Measurements from ENCODE around the gene ZBTB7C.

Gene ZBTB7C

DNA sequence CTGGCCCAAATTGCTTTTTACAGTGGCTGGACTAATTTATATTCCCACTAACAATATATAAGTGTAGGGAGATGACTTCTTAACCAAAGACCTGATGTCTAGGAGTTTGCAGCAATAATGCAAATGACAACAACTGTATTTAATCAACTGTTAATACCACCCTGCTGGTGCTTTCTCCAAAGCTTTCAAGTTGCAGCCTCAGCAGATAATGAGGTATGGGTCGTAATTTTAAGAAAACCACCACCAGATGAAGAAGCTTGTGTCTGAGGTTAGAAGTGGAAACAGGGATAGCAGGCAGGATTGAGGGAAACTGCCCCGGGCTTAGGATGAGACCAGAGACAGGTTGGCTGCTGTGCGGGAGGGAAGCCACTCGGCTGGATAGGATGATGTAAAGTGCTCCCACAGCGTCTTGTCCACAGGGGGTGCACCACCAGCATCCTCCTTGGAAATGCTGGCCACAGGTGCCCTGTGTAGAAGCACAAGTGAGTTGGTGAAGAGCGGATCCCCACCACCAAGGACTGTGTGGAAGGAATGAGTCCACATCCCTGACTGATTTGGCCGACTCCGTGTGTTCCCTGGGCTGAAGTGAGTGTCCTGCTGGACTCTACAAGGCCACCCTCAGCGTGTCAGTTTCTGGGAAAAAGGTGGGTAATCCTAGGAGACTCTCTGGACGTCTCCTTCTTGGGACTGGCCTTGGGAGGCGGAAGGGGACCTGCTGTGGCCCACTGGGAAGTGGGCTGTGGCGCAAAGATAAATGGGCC, 402.6 kb downstream of the ZBTB7C start:
- DNase-seq: no peak

DNA sequence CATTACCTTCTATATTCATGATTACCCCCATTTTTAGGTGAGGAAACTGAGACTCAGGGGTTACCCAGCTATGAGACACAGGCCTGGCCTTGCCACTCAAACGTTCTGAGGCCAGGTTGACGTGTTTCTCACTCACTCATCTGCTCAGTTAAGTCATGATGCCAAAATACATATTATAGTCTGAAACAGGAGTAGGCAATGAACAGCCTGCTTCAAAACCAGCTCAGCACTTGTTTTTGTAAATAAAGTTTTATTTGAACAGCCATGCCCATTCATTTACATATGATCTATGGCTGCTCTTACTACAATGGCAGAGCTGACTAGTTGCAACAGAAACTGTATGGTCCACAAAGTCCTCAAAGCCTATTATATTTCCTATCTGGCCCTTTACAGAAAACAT, 404.6 kb downstream of the ZBTB7C start:
- no peak for DNase-seq

DNA sequence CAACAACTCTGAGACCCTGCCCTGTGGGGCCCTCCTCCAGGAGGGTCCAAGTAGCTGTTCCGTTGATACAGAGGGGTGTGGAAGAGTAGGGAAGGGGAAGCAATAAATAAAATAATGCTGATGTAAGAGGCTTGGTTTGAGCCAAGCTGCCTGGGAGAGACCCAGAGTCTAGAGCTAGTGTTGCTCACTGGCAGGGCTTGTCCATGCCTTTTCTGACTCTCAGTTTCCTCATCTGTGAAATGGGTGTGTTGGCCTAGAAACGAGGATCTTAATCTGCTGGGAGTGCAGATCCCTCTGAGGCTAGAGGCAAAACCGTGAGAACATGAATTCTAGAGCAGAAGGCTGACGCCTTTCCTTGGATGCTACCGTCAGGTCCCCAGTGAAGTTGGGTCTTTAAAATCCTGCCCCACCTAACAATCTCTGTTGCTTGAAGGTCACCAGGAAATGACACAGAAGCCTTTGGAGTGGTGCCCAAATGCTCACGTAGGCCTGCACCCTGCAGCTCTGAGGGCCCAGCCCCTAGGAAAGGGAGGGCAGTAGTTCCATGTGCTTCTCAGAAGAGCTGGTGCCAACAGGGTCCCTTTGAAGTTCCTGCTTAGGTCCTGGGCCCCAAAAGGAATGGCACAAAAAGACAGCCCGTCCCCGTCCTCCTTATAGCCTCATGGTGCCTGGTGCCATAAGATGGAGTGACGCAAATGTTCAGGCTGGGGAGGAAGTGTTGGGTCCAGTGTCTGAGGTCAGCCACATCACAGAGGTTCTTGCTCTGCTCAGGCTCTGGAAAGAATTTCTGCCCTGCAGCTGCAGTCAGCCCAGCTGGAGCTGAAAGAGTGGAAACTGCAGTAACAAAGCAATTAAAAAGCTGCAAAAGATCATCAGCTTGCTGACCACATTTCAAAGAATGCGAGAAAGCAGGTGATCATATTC, 405.5 kb downstream of the ZBTB7C start:
- no peak for DNase-seq

DNA sequence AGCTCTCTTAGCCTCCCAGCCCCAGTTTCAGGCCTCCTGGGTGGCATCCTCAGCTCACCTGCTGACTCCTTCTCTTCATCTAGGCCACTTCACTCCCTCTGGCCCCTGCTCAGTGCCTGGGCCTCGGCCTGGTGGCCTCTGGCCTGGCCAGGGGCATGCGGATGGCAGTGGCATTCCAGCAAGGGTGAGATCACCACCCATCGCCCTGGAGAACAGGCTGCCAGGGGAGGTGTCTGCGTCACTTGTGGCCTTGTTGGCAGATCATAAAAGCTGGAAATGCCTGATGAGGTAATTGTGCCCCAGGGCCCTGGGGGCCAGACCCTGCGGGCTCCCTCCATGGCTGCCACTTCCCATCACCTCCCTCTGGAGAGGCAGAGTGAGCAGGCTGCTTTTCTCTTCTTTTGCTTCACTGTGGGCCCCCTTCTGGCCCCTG, 406.2 kb downstream of the ZBTB7C start:
- no peak for DNase-seq

DNA sequence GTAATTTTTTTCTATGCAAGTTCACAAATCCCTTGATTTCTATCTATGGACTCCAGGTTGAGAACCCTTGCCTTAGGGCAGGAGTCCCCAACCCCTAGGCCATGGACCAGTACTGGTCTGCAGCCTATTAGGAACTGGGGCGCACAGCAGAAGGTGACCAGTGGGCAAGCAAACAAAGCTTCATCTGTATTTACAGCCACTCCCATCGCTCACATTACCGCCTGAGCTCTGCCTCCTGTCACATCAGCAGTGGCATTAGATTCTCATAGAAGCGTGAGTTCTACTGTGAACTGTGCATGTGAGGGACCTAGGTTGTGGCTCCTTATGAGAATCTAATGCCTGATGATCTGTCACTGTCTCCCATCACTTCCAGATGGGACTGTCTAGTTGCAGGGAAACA, 408.5 kb downstream of the ZBTB7C start:
- DNase-seq: no peak

GRCh38 chr18:47999801-48000248, 409.4 kb downstream of the ZBTB7C start:
- no peak for DNase-seq

GRCh38 chr18:47997338-47997780, 411.8 kb downstream of the ZBTB7C start:
- DNase-seq: no peak

GRCh38 chr18:47996091-47996541, 413.1 kb downstream of the ZBTB7C start:
- no peak for DNase-seq

GRCh38 chr18:47995654-47996053, 413.5 kb downstream of the ZBTB7C start:
- DNase-seq: no peak

DNA sequence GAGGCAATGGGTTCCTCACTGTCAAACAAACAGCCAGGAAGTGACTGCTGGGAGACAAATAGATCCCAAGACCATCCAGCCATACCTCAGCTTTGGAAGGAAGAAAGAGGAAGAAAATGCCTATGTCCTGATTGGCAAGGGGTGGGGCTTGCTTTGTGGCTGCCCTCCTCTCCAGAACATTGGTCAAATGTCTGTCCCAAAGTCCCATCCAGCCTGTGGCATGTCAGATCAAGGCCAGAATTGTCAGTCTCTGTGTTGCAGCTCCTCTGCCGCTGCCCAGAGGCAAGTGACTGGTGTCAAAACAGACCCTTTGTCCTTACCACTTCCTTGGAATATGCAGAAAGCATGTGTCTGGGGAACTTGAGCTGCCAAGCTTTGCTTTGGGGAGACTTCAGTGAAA, 415.8 kb downstream of the ZBTB7C start:
- DNase-seq: no peak

DNA sequence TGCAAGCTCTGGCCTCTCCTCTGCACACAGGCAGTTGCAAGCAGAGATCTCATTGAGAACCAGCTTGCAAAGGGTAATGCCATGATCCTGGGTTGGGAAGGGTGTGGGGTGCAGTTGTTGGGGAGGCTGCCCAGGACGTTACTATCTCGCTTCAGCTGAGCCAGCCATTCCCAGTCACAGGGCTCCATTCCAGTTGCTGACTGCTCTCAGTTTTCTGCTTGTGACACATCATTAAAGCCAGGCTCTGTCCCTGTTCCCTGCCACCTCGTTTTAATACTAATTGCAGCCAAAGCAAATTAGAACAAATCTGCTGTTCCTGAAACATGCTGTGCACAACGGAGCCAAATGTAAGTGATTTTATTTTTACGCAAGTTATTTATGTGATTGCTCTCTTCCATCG, 416.2 kb downstream of the ZBTB7C start:
- no peak for DNase-seq

- DNase-seq: no peak
Observed at GRCh38 chr18:47992266-47992665, 416.9 kb downstream of the ZBTB7C start.

- no peak for DNase-seq
Observed at GRCh38 chr18:47990981-47991380, 418.2 kb downstream of the ZBTB7C start.

GRCh38 chr18:47987388-47987699, 421.8 kb downstream of the ZBTB7C start:
- DNase-seq: no peak

DNA sequence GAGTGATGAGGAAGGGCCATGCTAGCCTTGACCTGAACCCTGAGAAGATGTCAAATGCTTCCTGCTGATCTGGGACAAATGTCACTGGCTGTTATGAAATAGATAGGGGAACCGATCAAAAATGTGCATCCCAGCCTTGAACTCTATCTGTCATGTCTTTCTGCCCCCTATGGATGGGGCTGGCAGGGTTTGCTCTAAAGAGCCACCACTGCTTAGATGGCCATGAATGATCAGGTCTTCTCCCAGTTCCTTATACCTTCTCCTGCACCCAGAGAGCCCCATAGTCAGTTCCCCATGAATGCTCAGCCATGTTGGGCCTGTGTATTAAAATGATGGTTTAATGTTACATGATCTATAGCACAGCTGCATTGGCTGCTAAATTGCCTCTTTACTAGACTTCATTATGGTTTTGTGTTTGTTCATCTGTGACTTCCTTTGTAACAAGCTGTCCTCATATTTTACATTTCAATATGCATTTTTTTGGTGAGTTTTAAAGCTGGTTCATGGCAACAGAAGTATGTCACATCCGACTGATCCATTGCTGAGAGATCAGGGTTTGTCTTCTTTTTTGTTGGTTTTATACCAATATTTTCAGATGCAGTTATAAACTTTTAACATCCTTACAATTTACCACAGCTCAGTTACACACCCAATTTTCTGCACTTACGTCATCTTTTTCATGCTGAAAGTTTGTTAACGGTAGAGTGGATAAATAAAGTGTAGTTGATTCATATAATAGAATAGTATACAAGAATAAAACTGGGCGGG, 422.4 kb downstream of the ZBTB7C start:
- no peak for DNase-seq

- no peak for DNase-seq
Observed at GRCh38 chr18:47985866-47986265, 423.3 kb downstream of the ZBTB7C start.

DNA sequence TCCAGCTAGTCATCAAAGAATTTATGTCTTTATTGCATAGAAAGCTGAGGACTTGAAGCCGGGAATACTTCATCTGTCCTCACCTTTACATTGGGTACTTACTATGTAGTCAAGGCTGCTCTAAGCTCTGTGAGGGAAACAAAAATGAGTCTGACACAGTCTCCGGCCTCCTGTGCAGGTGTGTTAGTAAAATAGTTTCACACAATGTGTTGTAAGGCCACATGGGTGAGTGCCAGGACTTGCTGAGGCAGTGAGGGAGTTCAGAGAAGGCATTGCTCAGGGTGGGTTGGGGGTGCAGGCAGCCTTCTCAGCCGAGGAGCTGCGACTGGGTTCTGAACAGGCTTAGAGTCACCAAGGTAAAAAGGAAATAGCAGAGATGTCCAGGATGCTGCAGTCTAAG, 424.2 kb downstream of the ZBTB7C start:
- DNase-seq: no peak

DNA sequence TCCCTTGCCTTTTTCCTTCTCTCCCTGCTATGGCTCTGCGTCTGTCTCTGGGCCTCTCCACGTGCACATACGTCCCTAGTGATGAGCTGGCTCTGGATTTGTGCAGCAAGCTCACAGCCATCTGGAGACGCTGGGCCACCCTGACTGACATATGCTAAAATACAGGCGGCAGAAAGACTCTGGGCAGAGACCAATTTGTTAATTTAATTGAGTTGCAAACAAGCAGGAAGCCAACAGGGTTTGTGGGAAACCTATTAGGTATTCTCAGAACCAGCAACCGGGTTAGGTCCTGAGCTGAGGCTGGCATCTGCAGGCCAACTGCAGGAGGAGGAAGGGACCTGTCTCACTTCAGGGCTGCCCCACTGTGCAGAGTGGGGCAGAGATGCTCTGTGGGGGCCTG, 425.2 kb downstream of the ZBTB7C start:
- no peak for DNase-seq

- no peak for DNase-seq
Observed at GRCh38 chr18:47983055-47983454, 426.1 kb downstream of the ZBTB7C start.

- no peak for DNase-seq
Observed at GRCh38 chr18:47981830-47982229, 427.4 kb downstream of the ZBTB7C start.

DNA sequence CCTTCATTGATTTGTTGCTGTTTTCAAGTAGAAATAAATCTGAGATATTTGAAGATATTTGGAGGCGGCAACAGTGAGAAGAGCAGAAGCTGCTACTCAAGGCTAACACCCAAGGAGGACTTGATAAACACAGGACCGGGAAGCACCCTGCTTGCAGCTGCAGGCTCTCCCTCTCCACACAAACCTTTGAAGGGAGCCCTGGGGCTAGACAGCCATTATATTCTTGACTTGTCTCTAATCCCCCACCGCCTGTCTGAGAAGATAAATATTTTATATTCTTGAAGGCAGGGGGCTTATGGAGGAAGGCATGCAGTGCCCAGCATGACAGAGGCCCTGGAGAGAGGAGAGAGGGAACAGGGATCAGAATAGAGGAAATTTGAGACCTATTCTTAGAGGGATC, 427.9 kb downstream of the ZBTB7C start:
- DNase-seq: no peak

DNA sequence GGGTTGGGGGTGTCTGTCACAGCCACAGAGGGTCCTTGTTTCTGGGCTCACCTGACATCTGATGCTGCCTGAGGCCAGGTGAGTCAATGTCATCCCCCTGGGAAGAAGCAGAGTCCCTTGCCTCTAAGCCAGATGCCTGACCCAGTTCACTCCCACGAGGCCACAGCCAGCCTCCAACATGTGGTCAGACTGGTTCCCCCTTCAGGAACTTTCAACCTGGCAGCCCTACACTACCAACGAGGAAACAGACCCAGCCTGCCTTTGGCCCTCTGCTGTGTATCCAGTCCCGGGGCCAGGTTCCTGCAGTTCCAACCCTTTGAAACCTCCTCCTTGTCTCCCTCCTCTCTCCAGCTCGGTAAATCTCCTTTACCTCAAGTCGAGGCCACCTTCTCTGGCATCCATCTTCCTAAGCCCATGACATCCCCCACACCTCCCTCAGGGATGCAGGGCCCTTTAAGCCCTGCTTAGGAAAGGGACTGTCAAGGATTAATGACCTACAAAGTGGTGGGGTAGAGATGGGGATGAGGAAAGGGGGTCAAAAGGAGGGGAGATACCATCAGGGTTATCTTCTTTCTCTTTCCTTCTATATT, 429.5 kb downstream of the ZBTB7C start:
- DNase-seq: no peak

DNA sequence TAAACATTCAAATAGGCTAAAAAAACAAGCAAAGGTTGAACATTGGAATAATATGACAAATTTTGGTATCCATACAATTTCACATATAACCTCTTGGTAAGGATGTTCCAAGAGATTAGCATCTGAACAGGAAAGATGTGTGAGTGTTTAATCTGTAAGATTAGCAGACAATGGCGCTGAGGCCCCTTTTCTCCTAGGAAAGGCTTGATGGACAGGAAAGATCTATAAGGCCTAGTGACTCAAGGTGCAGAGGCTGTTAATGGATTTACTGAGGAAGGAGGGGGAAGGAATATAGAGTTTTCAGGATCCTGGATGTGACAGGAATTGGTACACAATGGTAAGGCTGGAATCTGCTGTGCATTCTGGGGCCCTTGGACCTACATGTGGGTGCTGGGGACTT, 430.6 kb downstream of the ZBTB7C start:
- DNase-seq: no peak

Data from activated effector memory CD4-positive, alpha-beta T cell treated with Interleukin-2 at 50 U/mL for 16 hours (primary cell).